ENCODE measurements around the gene GPR148. TPM values are rescaled to one million over a fixed set of nuclear protein-coding genes. Genes with fewer than 3 reads are reported as not detected.

GPR148 gene
- total RNA-seq, 1 donor from 2014 or later: not detected

DNA sequence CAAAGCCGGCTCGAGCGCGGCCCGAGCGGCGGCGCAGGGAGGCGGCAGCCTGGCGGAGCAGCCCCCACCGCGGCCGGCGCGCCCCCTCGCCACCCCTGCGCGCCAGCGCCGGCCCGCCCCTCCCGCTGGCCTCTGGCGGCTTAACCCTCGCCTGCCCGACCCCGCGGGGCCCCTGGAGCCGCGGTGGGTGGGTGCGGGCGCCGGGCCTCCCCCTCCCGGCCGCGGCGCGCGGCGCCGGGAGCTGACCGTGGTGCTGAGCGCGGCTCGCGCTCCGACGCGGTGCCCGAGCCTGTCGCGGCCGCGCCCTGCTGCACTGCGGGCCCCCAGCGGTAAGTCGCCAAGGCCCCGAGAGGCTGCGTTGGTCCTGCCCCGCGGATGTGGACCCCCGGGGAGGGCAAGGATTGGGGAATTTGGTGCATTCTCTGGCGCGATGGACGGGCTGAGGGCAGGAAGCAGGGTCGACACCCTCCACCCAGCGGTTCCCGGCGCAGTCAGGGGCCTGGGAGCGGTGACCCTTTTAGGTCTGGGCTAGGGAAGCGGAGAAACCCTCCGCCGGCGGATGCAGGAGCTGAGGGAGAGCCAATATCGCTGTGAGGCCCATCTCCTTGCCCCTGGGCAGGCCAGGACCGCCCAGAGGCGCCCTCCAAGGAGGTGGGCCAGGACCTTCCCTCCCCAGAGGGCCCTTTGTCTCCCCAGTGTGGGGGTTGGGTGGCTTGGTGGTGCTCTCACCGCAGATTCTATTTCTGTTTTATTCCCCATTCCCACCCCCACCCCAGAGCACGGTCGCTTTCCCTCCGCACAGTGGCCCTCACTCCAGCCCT is 27.4 kb downstream of the GPR148 start:
- Histone ChIP-seq H3K4me3 (peak overlapping the region; percentile 56), H3K36me3 (no peaks in the 10 kb centered on the region), H3K9me3 (replicated peaks) (no peaks in the 10 kb centered on the region), H3K27me3 (ENCODE audit: low read depth) (peaks cover 95% of the 10 kb centered on the region), H3K27ac (replicated peaks) (no peak overlapping the region), H3K4me1 (peaks cover 8% of the 10 kb centered on the region)
- TF ChIP-seq, protein P1, sequence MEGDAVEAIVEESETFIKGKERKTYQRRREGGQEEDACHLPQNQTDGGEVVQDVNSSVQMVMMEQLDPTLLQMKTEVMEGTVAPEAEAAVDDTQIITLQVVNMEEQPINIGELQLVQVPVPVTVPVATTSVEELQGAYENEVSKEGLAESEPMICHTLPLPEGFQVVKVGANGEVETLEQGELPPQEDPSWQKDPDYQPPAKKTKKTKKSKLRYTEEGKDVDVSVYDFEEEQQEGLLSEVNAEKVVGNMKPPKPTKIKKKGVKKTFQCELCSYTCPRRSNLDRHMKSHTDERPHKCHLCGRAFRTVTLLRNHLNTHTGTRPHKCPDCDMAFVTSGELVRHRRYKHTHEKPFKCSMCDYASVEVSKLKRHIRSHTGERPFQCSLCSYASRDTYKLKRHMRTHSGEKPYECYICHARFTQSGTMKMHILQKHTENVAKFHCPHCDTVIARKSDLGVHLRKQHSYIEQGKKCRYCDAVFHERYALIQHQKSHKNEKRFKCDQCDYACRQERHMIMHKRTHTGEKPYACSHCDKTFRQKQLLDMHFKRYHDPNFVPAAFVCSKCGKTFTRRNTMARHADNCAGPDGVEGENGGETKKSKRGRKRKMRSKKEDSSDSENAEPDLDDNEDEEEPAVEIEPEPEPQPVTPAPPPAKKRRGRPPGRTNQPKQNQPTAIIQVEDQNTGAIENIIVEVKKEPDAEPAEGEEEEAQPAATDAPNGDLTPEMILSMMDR (IDR thresholded peaks at IDR 0.05; ENCODE audit: borderline replicate concordance): no peak
- DNase-seq: no peak
- intact Hi-C loops (cut with micrococcal nuclease): no loop called here

- Histone ChIP-seq H3K4me1 (peaks cover 8% of the 10 kb centered on the region), H3K27me3 (ENCODE audit: low read depth) (peaks cover 95% of the 10 kb centered on the region), H3K4me3 (no peak overlapping the region), H3K36me3 (no peaks in the 10 kb centered on the region), H3K27ac (replicated peaks) (no peak overlapping the region), H3K9me3 (replicated peaks) (no peaks in the 10 kb centered on the region)
- DNase-seq: no peak
- TF ChIP-seq, protein P1 (IDR thresholded peaks at IDR 0.05; ENCODE audit: borderline replicate concordance): no peak
- intact Hi-C loops (cut with micrococcal nuclease): no loop called here
Measured at GRCh38 chr2:130756874-130757668, 28.2 kb downstream of the GPR148 start.

DNA sequence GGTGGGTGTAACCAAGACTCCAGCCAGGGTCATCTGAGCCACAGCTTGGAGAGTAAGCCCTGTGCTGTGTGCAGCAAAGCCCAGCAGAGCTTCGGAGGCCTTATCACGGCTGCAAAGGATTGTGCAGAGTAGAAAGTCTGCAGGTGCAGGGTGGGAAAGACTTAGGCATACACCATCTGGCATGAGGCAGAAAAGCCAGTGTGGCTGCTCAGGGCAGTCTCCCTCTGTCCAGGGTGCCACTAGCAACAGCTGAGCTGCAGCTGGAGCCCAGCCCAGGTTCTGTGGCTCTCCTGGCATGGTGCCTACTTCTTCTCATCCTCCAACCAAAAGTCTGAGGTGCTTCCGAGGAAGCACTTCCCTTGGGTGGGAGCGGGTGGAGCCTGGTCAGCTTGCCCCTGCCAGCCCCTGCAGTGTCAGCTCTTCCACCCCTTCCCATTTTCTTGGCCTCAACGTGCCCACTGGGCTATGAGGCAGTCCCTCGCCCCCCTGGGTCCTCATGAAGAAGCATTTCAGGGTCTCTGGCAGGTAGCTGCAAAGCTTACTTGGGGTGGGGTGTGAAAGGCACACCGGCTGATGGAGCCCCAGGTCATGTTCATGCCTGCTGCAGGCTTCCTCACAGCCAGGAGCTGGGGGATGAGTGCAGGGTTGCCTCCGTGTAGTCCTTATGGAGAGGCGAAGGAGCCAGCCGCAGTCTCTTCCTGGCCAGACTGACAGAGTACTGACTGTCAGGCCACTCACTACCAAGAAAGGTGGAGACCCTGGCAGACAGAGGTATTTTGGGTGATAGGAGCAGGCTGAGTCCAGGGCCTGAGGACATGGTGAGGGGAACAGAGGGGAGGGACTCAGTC is 31.3 kb downstream of the GPR148 start:
- Histone ChIP-seq H3K9me3 (replicated peaks) (no peaks in the 10 kb centered on the region), H3K4me1 (peaks cover 8% of the 10 kb centered on the region), H3K27me3 (ENCODE audit: low read depth) (peaks cover 91% of the 10 kb centered on the region), H3K36me3 (no peaks in the 10 kb centered on the region), H3K4me3 (no peak overlapping the region), H3K27ac (replicated peaks) (no peak overlapping the region)
- TF ChIP-seq, protein P1 (IDR thresholded peaks at IDR 0.05; ENCODE audit: borderline replicate concordance): no peak
- no peak for DNase-seq
- intact Hi-C loops (cut with micrococcal nuclease): no loop called here

- H3K9me3 ChIP-seq (replicated peaks): no peaks in the 10 kb centered on the region
- H3K4me3 ChIP-seq: no peak overlapping the region
- intact Hi-C loops (cut with micrococcal nuclease): no loop called here
- TF ChIP-seq, protein P1 (IDR thresholded peaks at IDR 0.05; ENCODE audit: borderline replicate concordance): no peak
- no peaks in the 10 kb centered on the region for H3K36me3 ChIP-seq
- H3K27ac ChIP-seq (replicated peaks): no peak overlapping the region
- DNase-seq: no peak
- H3K27me3 ChIP-seq (ENCODE audit: low read depth): peaks cover 83% of the 10 kb centered on the region
- peaks cover 4% of the 10 kb centered on the region for H3K4me1 ChIP-seq
Measured at GRCh38 chr2:130760754-130761751, 32.2 kb downstream of the GPR148 start.
